NCI-H128 (cell line): ENCODE data around the gene DNM3.
"Not testable (repeated sequence)": the region's sequence is repeated elsewhere in the genome, so short reads cannot be mapped to it uniquely, and the experiment has no call there.

Source experiments
- DNase-seq: peaks from one replicate; lab custom pipeline; 2025; ENCODE audit not compliant: unreplicated experiment; lab: John Stamatoyannopoulos, UW

DNM3 gene

GRCh38 chr1:171841050-171841910 is at the start of gene DNM3:
Gene DNM3 (plus strand): TSS chr1:171841498. CDS start chr1:171841657, 159 bp downstream.
- DNase-seq, result peak; percentile 57

- no peak for DNase-seq
Measured at GRCh38 chr1:171792656-171793369, 48.5 kb upstream of the DNM3 start.

GRCh38 chr1:171793636-171794035 is 47.7 kb upstream of the DNM3 start:
- DNase-seq, result no peak

- DNase-seq, result no peak
Measured at GRCh38 chr1:171794085-171794484, 47.2 kb upstream of the DNM3 start.

- DNase-seq, result no peak
Measured at GRCh38 chr1:171796592-171796991, 44.7 kb upstream of the DNM3 start.

GRCh38 chr1:171798311-171798710 is 43.0 kb upstream of the DNM3 start:
- DNase-seq, result no peak

- DNase-seq, result no peak
Measured at GRCh38 chr1:171798765-171799164, 42.5 kb upstream of the DNM3 start.

- DNase-seq, result no peak
Measured at GRCh38 chr1:171799166-171799565, 42.1 kb upstream of the DNM3 start.

- not testable (repeated sequence) for DNase-seq
Measured at GRCh38 chr1:171799698-171800097, 41.6 kb upstream of the DNM3 start.

GRCh38 chr1:171800342-171800741 is 41.0 kb upstream of the DNM3 start:
- DNase-seq, result no peak

GRCh38 chr1:171800851-171801250 is 40.4 kb upstream of the DNM3 start:
- no peak for DNase-seq

GRCh38 chr1:171801487-171801891 is 39.8 kb upstream of the DNM3 start:
- DNase-seq, result peak; percentile 62

- no peak for DNase-seq
Measured at GRCh38 chr1:171802207-171802606, 39.1 kb upstream of the DNM3 start.

- no peak for DNase-seq
Measured at GRCh38 chr1:171803045-171803444, 38.3 kb upstream of the DNM3 start.

GRCh38 chr1:171803461-171804022 is 37.8 kb upstream of the DNM3 start:
- DNase-seq, result no peak

GRCh38 chr1:171805395-171806115 is 35.7 kb upstream of the DNM3 start:
- no peak for DNase-seq

- no peak for DNase-seq
Measured at GRCh38 chr1:171807556-171807955, 33.7 kb upstream of the DNM3 start.

GRCh38 chr1:171809834-171810233 is 31.5 kb upstream of the DNM3 start:
- no peak for DNase-seq

GRCh38 chr1:171811672-171812071 is 29.6 kb upstream of the DNM3 start:
- no peak for DNase-seq

- DNase-seq, result no peak
Measured at GRCh38 chr1:171814692-171815091, 26.6 kb upstream of the DNM3 start.

GRCh38 chr1:171816300-171816901 is 24.9 kb upstream of the DNM3 start:
- DNase-seq, result no peak
